Measurements from ENCODE around the gene CD2.

Gene CD2

DNA sequence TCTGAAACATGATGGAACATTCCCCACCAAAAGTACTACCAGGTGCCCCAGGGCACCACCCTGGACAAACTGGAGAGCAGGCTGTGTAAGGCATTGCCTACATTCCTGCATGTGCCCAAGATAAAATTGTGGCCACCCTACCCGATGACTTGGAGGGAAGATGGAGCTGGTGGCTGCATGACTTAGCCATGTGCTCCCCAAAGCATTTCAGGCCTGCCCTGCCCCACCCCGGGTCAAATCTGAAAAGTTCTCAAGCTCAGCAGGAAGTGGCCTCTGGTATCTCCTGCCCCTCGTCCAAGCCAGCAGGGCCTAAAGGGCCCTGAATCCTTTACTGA is 8.5 kb downstream of the CD2 start:
- DNase-seq, result no peak

DNA sequence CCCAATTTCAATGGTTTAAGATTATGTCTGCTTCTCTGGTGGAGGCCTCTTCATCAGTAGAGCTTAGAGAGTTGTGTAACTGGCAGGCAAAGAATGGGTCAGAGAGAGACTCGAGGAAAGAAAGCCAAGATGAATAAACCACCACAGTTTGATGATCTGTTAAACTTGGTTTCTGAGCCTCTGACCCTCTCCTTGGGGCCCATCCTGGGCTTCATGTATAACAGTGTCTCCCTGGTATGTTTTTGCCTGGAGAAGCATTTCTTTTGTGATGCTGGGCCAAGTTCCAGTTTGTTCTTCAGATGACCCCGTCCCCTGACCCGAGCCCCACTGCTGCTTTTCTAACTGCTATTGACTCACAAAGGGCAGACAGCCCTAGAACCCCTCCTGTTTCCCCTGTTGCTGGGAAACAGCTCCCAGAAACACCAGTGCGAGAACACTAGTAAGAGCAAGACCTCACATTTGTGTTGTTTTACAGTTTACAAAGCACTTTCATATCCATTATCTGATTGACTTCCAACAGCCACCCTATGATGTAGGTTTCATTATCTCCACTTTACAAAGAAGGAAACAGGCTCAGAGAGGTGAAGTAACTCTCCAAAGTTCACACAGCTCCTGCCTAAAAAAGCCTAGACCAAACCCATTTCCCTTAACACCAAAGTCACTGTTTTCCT is 9.0 kb downstream of the CD2 start:
- DNase-seq, result peak; percentile 77

DNA sequence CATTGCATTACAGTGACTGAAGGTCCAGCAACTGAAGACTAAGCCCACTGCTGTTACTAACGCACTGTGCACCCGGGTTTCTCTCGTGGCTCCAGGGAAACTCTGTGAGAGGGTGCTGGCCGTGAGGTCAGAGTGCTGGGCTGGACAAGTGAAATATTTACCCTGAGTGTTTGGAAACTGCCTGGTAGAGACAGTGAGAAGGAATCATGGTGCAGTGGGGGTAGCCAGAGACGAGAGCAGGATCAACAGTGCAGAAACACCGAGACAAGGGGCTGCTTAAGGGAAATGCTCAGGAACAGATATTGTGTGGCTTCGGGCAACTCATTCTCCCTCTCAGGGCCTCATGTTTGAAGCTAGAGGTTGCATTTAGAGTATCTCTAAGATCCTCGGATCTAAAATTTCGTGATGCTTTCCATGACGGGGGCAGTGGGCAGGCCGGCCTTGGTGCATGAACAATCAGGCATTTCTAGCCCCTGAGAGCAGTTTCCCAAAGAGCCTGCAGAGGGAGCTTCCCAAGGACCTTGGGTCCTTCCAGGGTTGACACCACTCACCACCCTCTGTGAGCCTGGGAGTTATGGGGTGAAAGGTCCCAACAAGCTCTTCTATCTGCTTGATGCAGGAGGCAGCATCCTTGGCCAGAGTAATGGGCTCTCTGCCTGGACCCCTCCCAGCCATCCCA is 9.7 kb downstream of the CD2 start:
- no peak for DNase-seq

DNA sequence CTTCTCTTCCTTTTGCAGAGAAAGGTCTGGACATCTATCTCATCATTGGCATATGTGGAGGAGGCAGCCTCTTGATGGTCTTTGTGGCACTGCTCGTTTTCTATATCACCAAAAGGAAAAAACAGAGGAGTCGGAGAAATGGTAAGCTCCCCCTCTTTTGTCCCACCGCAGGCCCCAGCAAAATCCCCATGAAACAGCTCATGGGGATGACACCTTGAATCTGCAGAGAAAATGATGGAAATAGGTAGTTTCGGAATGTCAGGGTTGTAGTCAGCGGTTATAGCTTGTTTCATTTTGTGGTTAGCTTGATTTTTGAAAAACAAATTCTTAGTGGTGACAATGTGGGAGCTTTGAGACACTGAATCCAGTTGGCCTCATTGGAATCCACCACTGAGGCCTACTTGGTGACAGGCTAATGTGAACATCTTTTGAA is 10.3 kb downstream of the CD2 start:
- no peak for DNase-seq

DNA sequence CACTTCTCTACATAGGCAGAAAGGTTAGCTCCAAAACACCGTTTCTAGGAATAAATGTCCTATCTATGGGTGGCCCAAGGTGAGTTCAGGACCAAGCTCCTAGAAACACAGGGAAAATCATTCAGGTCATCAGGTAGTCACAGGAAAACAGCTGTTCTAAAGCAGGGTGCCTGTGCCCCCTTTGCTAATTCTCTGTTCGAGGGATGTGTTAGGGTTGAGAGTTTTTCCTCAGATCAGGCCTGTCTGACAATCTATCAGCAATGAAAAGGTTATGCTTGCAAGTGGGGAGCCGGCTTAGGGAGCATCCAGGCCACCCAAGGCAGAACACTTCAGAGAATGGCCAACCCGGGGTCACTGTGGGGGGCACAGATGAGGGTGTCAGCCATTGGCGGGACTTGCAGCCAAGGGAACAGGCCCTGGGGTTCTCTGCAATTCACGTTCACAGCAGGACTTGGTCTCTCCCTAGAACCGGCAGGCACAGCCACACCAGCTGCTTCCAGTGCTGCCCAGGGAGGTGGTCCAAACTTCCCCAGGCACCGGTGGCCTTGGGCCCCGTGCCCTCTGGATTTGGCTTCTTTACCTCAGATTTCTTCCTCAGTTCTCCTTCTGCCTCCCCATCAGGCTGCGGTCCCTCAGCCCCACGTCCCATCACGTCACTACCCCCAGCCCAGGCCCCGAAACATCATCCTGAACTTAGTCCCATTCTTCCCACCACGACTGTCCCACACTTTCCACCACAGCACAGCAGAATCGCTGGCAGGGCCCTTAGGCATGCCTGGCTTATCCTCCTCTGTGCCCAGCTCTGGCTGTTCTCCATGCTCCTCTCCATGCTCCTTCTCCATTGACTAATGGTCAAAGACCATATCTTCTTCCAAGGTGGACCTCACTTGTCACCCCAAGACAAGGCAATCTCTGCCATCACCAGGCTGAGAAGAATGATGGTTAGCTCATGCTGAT is 11.0 kb downstream of the CD2 start:
- no peak for DNase-seq

DNA sequence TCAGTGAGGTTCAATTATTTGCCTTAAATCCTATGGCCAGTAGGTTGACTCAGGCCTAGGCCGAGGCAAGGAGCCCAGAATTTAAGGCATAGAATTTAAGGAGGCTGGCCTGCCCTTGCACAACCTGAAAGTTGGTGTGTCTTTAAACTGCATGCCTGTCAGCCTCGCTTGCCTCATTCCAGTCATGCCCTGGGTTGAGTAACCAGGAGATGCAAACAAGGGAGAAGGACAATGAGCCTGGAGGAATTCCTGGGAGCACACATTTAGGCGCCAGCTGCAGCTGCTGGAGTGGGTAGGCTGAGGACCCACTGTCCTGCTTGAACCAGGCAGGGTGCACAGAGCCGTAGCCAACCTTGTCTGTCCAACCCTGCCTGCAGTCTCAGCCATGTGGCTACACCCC is 11.7 kb downstream of the CD2 start:
- DNase-seq, result no peak

DNA sequence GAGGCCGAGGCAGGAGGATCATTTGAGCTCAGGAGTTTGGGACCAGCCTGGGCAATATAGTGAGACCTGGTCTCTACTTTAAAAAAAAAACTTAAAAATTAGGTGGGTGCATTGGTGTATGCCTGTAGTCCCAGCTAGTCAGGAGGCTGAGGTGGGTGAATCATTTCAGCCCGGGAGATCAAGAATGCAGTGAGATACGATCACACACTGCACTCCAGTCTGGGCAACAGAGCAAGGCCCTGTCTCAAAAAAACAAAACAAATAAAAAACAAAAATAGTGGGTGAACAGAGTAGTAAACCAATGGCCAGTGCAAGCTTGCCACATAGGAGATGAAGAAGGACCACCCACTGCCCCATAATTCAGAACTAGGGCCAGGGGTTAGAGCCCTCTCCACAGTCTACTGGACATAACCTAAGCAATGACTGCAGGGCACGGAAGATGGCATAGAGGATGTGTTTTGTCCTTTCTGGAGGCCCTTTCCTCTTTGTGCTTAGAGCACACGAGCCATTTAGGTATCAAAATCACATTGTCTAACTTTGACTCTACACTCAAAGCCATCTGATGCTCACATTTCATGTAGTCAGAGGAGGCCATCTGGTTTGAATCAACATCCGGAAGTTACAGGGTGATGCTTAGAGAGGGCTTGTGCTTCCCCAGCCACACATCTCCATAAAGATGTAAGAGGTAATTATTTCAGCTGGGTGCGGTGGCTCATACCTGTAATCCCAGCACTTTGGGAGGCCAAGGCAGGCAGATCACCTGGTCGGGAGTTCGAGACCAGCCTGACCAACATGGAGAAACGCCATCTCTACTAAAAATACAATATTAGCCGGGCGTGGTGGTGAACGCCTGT is 12.6 kb downstream of the CD2 start:
- DNase-seq, result no peak

DNA sequence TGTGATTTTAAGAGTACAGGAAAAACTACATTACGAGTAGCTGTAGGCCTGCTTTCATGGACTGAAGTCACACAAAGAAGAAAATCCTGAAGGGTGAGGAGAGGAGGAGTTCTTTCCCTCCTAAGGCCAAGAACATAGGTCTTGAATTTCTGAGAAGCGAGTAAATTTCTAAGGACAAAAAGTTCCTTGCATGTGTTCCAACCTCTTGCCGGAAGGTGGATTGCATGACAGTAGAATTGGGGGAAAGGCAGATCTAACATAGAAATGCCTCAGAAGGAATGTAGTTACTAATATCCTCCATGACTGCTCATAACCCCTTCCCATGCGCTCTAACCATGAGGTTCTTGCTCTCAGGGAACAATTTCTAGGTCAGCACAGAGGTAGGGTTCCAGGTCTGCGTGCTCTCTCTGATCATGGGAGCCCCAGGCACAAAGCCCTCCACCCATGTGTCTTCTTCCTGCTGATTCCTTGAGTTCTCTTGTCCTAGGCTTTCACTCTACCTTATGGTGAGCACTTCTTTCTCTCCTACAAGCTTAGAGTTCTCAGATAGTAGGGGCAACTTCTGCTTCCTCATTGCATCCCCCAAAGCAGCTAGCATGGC is 13.7 kb downstream of the CD2 start:
- DNase-seq, result no peak

DNA sequence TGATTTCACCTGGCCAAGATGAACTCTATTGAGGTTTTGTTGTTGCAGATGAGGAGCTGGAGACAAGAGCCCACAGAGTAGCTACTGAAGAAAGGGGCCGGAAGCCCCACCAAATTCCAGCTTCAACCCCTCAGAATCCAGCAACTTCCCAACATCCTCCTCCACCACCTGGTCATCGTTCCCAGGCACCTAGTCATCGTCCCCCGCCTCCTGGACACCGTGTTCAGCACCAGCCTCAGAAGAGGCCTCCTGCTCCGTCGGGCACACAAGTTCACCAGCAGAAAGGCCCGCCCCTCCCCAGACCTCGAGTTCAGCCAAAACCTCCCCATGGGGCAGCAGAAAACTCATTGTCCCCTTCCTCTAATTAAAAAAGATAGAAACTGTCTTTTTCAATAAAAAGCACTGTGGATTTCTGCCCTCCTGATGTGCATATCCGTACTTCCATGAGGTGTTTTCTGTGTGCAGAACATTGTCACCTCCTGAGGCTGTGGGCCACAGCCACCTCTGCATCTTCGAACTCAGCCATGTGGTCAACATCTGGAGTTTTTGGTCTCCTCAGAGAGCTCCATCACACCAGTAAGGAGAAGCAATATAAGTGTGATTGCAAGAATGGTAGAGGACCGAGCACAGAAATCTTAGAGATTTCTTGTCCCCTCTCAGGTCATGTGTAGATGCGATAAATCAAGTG is 14.3 kb downstream of the CD2 start:
- DNase-seq, result no peak

DNA sequence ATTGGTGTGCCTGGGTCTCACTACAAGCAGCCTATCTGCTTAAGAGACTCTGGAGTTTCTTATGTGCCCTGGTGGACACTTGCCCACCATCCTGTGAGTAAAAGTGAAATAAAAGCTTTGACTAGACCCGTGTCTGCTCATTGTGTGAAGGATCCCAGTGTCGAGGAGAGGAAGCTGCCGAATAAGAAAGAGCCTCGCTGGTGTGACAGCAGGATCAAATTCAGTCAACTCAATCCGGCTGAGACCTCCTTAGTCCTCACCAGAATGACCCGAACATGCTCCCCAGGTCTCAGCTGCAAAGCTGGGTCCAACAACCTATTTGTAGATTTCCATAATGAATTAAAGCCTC is 14.8 kb downstream of the CD2 start:
- no peak for DNase-seq

DNA sequence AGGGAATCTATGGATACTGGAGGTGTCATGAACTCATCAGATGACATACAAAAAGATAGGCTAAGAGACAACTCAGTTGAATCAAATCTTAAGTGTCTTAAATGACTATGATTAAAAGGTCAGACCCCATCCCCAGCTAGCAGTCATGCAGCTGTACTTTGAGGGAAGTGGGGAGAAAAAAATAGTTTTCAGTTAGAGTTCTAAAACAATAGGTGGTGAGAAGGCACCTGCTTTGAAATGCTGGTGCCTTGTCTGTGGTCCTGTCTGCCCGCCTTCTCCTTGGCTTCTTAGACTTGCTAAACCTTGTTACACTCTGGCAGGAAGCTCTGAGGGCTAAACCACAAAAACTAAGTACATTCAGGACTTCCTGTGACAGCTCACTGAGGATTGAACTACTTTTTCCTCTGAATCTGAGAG is 15.3 kb downstream of the CD2 start:
- no peak for DNase-seq

DNA sequence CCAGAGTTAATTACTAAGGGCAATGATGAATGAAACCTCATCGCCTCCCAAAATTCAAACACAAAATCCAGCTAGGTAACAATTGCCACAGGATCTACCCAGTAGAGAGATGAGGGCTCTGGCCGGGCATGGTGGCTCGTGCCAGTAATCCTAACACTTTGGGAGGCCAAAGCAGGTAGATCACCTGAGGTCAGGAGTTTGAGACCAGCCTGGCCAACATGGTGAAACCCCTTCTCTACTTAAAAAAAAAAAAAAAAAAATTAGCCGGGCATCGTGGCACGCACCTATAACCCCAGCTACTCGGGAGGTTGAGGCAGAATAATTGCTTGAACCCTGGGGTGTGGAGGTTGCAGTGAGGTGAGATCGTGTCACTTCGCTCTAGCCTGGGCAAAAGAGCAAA is 15.8 kb downstream of the CD2 start:
- no peak for DNase-seq

DNA sequence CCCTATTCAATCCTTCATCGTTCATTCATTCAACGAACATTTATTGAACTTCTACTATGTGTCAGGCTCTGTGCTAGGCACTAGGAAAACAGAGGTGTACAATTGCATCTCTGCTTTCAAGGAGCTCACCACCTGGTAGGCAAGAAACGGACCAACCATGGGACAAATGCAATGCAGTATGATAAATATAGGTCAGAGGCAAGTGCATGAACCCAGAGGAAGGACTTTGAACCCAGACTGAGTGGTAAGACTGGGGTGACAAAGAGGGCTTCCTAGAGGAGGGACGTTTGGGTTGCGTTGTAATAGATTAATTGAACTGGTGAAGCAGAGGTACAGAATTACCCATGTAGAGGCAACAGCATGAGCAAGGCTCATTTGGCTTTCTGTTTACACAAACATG is 16.4 kb downstream of the CD2 start:
- no peak for DNase-seq

DNA sequence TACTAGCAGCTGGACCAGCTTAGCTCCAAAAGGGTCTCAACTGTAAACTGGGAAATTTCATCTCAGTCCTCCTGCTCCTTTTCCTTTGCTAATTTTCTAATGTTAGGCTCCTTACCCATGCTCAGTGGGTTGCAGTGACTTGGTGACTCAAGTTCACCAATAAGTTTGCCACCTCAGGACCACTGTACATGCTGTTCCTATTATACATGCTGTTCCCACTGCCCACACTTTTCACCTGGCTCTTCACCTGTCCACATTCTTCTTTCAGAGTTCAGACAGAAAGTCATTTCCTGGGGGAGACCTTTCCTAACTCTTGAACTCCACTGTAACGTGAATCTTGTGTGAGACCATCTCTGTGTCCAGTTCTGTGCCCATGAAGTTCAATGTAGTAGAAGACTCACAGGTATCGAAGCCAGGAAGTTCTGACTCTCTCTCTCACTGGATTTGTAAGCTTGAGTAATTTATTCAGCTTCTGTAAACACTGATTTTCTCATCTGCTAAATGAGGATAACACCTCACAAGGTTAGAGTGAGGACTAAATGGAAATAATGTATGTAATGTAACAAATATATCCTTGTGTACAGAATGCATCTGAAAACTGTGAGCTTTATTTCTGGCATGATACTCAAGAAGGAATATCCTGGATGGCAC is 17.9 kb downstream of the CD2 start:
- DNase-seq, result no peak

DNA sequence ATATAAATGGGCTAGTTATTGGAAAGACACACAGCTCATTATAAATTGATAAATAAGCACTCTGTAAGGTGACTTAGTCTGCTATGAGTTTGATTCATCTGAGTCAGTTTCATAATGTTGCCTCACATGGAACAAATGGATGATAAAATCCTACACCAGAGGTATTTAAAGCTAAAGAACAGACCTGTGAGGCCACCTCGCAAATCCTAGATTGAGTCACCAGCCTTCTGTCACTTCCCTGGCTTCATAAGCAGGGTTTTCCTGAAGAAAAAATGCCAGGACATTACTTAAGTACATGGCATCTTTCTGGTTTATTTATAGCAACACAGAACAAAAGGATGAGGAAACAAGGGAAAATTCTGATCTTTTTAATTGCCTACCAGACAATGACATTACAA is 18.4 kb downstream of the CD2 start:
- no peak for DNase-seq

DNA sequence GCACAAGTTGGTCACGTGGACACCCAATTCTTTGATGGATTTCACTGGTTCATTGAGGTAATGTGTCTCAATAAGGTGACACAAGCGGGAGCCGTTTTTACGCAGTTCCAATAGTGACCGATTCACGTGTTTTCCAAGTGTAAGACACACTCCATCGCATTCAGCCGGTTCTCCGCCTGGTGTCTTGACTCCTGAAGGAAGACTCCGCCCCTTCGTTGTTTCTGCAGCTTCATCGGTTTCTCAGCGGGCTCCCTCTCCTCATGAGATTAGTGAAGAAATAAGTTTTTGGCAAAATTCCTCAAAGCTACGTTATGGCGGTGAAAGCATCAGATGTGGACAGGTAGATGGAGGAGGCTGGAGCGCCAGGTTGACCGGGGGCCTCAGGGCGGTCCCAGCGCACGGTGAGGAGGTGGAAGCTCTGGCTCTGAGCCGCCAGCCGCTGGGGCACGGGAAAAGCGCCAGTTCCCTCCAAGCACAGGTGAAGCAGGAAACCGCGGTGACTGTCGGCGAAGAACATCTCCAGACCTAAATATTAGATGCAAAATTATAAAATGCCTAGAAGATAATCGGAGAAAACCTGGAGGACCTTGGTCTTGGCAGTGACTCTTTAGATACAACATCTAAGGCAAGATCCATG is 21.0 kb downstream of the CD2 start:
- no peak for DNase-seq

DNA sequence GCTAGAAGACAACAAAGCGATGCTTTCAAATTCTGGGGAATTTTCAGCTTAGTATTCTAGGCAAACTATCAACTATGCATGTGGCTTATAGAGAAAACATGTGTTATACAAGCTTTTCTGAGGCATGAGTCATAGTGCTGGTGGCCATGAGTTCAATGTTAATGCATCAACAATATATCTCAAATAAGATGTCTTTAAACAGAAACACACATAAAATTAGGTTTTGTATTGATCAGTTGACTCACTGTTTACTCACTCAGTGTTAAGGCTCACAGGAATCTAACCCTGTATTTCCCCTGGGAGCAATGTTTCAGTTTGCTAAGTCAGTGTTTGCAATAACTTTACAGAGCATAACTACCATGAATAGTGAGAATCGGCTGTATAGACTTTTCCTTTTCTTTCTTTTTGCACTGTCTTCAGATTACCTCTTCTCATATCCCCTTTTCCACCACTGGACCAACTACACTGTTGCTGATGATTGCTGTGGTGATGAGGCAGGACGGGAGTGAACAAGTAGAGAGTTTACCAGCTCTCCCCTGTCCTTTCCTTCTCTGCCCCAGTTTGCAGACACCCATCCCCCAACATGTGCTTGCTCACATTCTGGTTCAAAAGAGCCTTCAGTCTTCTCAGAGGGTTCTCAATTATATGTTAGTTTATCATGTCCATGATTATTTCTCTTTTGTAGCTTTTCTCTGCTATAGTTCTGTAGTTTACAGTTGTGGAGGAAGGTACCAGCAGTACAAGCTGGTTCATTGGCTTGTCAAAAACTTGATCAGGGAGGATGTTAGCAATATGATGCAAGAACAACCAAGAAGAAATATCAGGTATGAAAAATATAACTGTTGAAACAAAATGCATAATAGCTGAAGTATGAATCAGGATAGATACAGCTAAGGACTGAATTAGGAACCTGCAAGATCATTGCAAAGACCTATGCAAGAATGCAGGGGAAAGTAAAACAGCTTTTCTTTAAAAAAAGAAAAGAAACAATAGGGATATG is 23.9 kb downstream of the CD2 start:
- no peak for DNase-seq

DNA sequence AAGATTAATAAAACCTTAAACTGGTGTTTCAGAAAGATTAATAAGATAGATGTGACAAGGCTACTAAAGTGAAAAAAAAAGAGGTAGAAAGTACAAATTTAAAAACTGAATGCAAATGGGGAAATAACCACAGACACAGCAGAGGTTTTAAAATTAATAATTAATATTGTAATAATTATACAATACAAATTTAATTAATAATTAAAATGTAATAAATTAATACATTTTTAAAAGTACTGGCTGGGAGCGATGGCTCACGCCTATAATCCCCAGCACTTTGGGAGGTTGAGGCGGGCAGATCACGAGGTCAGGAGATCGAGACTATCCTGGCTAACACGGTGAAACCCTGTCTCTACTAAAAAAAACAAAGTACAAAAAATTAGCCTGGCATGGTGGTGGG is 26.8 kb downstream of the CD2 start:
- no peak for DNase-seq

DNA sequence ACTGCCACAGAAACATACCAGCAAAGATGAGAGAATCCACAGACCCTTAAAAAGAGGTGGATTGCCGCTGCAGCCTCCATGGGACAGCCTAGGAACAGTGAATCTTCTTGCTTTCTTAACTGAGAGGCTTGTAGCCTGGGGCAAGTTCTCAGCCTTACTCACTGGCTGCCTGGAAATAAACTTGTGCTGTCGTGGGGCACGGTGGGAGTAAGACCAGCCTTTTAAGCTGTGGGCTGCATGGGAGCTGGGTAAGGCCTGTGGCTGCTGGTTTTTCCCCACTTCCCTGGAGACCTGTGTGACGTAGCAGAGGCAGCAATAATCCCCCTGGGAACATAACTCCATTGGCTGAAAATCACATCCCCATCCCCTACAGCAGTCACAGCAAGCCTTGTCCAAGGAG is 30.8 kb downstream of the CD2 start:
- no peak for DNase-seq

DNA sequence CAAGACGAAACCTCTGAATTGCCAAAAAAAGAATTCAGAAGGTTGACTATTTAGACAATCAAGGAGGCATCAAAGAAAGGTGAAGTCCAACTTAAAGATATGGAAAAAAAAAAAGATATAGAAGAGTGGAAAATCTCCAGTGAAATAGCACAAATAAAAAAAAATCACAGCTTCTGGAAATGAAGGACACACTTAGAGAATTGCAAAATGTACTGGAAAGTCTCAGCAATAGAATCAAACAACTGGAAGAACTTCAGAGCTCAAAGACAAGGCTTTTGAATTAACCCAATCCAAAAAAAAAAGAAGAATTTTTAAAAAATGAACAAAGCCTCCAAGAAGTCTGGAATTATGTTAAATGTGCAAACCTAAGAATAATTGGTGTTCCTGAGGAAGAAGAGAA is 31.8 kb downstream of the CD2 start:
- DNase-seq, result no peak
